ENCODE data around the gene ATP10B.
"Not testable (repeated sequence)": the region's sequence is repeated elsewhere in the genome, so short reads cannot be mapped to it uniquely, and the experiment has no call there.

The ATP10B gene

GRCh38 chr5:160852049-160852448 is at the start of gene ATP10B:
Gene ATP10B, minus strand, starts transcription at chr5:160852211. Its CDS starts 164,137 bp downstream, at chr5:160688074.
- DNase-seq (ENCODE audit: low read depth) = no peak

GRCh38 chr5:160901656-160902055 is 49.6 kb upstream of the ATP10B start:
- DNase-seq (ENCODE audit: low read depth) = no peak

- DNase-seq (ENCODE audit: low read depth) = no peak
Observed at GRCh38 chr5:160899735-160900134, 47.7 kb upstream of the ATP10B start.

GRCh38 chr5:160893180-160893964 is 41.4 kb upstream of the ATP10B start:
- DNase-seq (ENCODE audit: low read depth) = not testable (repeated sequence)

GRCh38 chr5:160887780-160888179 is 35.8 kb upstream of the ATP10B start:
- DNase-seq (ENCODE audit: low read depth) = no peak

- not testable (repeated sequence) for DNase-seq (ENCODE audit: low read depth)
Observed at GRCh38 chr5:160873560-160874200, 21.7 kb upstream of the ATP10B start.

- no peak for DNase-seq (ENCODE audit: low read depth)
Observed at GRCh38 chr5:160869989-160870521, 18.0 kb upstream of the ATP10B start.

- DNase-seq (ENCODE audit: low read depth) = no peak
Observed at GRCh38 chr5:160867976-160868375, 16.0 kb upstream of the ATP10B start.

- DNase-seq (ENCODE audit: low read depth) = no peak
Observed at GRCh38 chr5:160851451-160851850, 560 bp downstream of the ATP10B start.

GRCh38 chr5:160850421-160850820 is 1.6 kb downstream of the ATP10B start:
- no peak for DNase-seq (ENCODE audit: low read depth)

GRCh38 chr5:160847526-160848085 is 4.4 kb downstream of the ATP10B start:
- no peak for DNase-seq (ENCODE audit: low read depth)

GRCh38 chr5:160846642-160847041 is 5.4 kb downstream of the ATP10B start:
- DNase-seq (ENCODE audit: low read depth) = no peak

GRCh38 chr5:160844177-160844576 is 7.8 kb downstream of the ATP10B start:
- DNase-seq (ENCODE audit: low read depth) = no peak

- DNase-seq (ENCODE audit: low read depth) = no peak
Observed at GRCh38 chr5:160843240-160843639, 8.8 kb downstream of the ATP10B start.

- DNase-seq (ENCODE audit: low read depth) = no peak
Observed at GRCh38 chr5:160837749-160838593, 14.0 kb downstream of the ATP10B start.

GRCh38 chr5:160837211-160837610 is 14.8 kb downstream of the ATP10B start:
- no peak for DNase-seq (ENCODE audit: low read depth)

- no peak for DNase-seq (ENCODE audit: low read depth)
Observed at GRCh38 chr5:160835818-160836528, 16.0 kb downstream of the ATP10B start.

- no peak for DNase-seq (ENCODE audit: low read depth)
Observed at GRCh38 chr5:160835376-160835775, 16.6 kb downstream of the ATP10B start.

GRCh38 chr5:160833806-160834205 is 18.2 kb downstream of the ATP10B start:
- no peak for DNase-seq (ENCODE audit: low read depth)

- DNase-seq (ENCODE audit: low read depth) = no peak
Observed at GRCh38 chr5:160831801-160832200, 20.2 kb downstream of the ATP10B start.

GRCh38 chr5:160824301-160825001 is 27.6 kb downstream of the ATP10B start:
- DNase-seq (ENCODE audit: low read depth) = no peak
